ENCODE measurements around the gene UBE2D4. TPM values are rescaled to one million over a fixed set of nuclear protein-coding genes. Genes with fewer than 3 reads are reported as not detected.

The UBE2D4 gene
- total and polyA plus RNA-seq, 2 donors (not counting 3 experiments of a cell fraction or from before 2014, with no cell fraction given) = 11.3 to 19.8 TPM

GRCh38 chr7:43876976-43877745 lies 49.1 kb upstream of the UBE2D4 start:
- no peaks in the 10 kb centered on the region for H3K9me3 ChIP-seq (replicated peaks; ENCODE audit: control insufficient read depth, insufficient read depth, low read length)
- H3K4me3 ChIP-seq (replicated peaks in 1 of 3; ENCODE audit: insufficient read depth in 1 of 3, low read depth in 1 of 3, low read length in 3 of 3) = no peak overlapping the region
- H3K9me1 ChIP-seq (replicated peaks; ENCODE audit: control insufficient read depth, extremely low read depth, insufficient read depth, low read length) = no peaks in the 10 kb centered on the region
- FAIRE-seq (no peak), DNase-seq (ENCODE audit: low read depth, low spot score) (no peak)
- H3K36me3 ChIP-seq (ENCODE audit: control insufficient read depth in 2 of 2, extremely low read depth in 1 of 2, insufficient read depth in 2 of 2, low read length in 2 of 2) = peaks cover 0 to 20% of the 10 kb centered on the region in 2 experiments
- dilution Hi-C loops (cut with MboI; ENCODE audit: extremely low pct_ligation_motif_present, low sequenced_read_pairs) (no loop called here), intact Hi-C loops (cut with micrococcal nuclease) (no loop called here)
- H4K20me1 ChIP-seq (replicated peaks; ENCODE audit: control insufficient read depth, extremely low read depth, insufficient read depth, low read length) = no peaks in the 10 kb centered on the region
- H3K4me1 ChIP-seq (ENCODE audit: control insufficient read depth, extremely low read depth, insufficient read depth, low read length) = peaks cover 30% of the 10 kb centered on the region
- H3K27me3 ChIP-seq (ENCODE audit: control insufficient read depth in 2 of 2, insufficient read depth in 2 of 2, low read length in 2 of 2) = no peaks in the 10 kb centered on the region
- ChIA-PET POLR2A (no interaction called here), CTCF (interaction anchor here (0.5 to 0.9 kb wide), 2 partner anchors 38 to 115 kb away, joined by 3 read pairs; no protein-coding TSS in a partner anchor)
- TF ChIP-seq EZH2 (IDR thresholded peaks at IDR 0.05; ENCODE audit: borderline replicate concordance, low read depth, low read length, severe bottlenecking) (no peak), POLR2AphosphoS5 (IDR thresholded peaks at IDR 0.05; ENCODE audit: insufficient read depth, low read depth, low read length) (no peak), CTCF (IDR thresholded peaks at IDR 0.05; ENCODE audit: extremely low read depth in 1 of 2, insufficient read depth in 1 of 2, low read depth in 1 of 2, low read length in 2 of 2) (no peak), MAX (IDR thresholded peaks at IDR 0.05; ENCODE audit: insufficient read depth, insufficient read length) (no peak), MYC (IDR thresholded peaks at IDR 0.05; ENCODE audit: low read depth, low read length) (no peak), FOS (IDR thresholded peaks at IDR 0.05; ENCODE audit: borderline replicate concordance, insufficient read depth, low read length) (no peak)
- no peak overlapping the region for H2AFZ ChIP-seq (ENCODE audit: low read depth, low read length)
- H3K27ac ChIP-seq (ENCODE audit: insufficient read depth, low read depth, low read length) = no peak overlapping the region
- H3K79me2 ChIP-seq (ENCODE audit: control insufficient read depth, insufficient read depth, low read length) = peaks cover 6% of the 10 kb centered on the region
- no TSS peak for BruUV-seq (replicated peaks)
- no peak overlapping the region for H3K4me2 ChIP-seq (ENCODE audit: insufficient read depth, low read length)
- H3K9ac ChIP-seq (replicated peaks; ENCODE audit: extremely low read depth, insufficient read depth, low read length) = no peak overlapping the region

Data from endothelial cell of umbilical vein (primary cell).